Progenitor cell of endocrine pancreas (in vitro differentiated cells): ENCODE results near the gene TDRD1. TPM values are rescaled to one million over a fixed set of nuclear protein-coding genes. Genes with fewer than 3 reads are reported as not detected.

Experiments used
- DNase-seq: peaks from one replicate; pipeline ENCODE4 v3.0.0; 2021; ENCODE audit warnings: low spot score; ENCODE audit not compliant: unreplicated experiment
- H3K27ac Mint-ChIP-seq: 2 replicates; pipeline ENCODE4 v1.8.0; 2021; ENCODE audit warnings: mild to moderate bottlenecking, moderate library complexity, mixed read lengths
- H3K27me3 Mint-ChIP-seq: 2 replicates; pipeline ENCODE4 v1.8.0; 2021; ENCODE audit warnings: mixed read lengths
- H3K36me3 Mint-ChIP-seq: 2 replicates; pipeline ENCODE4 v1.8.0; 2022; ENCODE audit warnings: mixed read lengths; ENCODE audit not compliant: insufficient read depth
- H3K4me1 Mint-ChIP-seq: 2 replicates; pipeline ENCODE4 v1.8.0; 2021; ENCODE audit warnings: low read depth, mixed read lengths
- H3K4me3 Mint-ChIP-seq: 2 replicates; pipeline ENCODE4 v1.8.0; 2021; ENCODE audit warnings: low read depth, mild to moderate bottlenecking, moderate library complexity, mixed read lengths
- H3K9me3 Mint-ChIP-seq: 2 replicates; pipeline ENCODE4 v1.8.0; 2021; ENCODE audit warnings: low read depth, mixed read lengths
- total RNA-seq: library from RNA; stranded (reverse); gene quantifications from 2 replicates; pipeline ENCODE4 v1.2.1, GENCODE V29; 2021
- TF ChIP-seq, protein P1 (sequence below): fragments of 200-600 bp; sonication (generic); IDR thresholded peaks from one replicate; pipeline ENCODE4 v1.5.0; 2021; ENCODE audit warnings: antibody characterized with exemption, mild to moderate bottlenecking; ENCODE audit not compliant: unreplicated experiment

The TDRD1 gene
- total RNA-seq, 1 donor from 2014 or later, result not detected

DNA sequence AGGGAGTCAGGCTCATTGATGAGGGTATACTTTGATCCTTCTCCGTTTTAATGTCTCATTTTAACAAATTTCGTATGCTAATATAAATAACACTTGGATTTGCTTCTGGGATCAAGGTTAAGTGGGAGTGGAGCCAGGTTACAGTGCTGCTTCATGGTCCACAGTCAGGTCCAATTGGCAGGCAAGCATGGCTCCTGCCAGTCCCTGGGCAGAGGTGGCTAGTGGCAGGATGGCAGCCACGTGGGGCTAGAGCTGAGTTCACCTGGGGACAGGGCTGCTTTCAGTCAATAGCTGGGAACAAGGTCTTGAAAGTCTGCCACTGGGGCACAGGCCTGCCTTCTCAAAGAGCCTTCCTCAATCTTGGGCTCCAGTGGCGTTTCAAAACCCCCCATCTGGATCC, 43.9 kb downstream of the TDRD1 start:
- no peaks in the 10 kb centered on the region for H3K9me3 Mint-ChIP-seq
- H3K27ac Mint-ChIP-seq, result no peak overlapping the region
- TF ChIP-seq, protein P1, sequence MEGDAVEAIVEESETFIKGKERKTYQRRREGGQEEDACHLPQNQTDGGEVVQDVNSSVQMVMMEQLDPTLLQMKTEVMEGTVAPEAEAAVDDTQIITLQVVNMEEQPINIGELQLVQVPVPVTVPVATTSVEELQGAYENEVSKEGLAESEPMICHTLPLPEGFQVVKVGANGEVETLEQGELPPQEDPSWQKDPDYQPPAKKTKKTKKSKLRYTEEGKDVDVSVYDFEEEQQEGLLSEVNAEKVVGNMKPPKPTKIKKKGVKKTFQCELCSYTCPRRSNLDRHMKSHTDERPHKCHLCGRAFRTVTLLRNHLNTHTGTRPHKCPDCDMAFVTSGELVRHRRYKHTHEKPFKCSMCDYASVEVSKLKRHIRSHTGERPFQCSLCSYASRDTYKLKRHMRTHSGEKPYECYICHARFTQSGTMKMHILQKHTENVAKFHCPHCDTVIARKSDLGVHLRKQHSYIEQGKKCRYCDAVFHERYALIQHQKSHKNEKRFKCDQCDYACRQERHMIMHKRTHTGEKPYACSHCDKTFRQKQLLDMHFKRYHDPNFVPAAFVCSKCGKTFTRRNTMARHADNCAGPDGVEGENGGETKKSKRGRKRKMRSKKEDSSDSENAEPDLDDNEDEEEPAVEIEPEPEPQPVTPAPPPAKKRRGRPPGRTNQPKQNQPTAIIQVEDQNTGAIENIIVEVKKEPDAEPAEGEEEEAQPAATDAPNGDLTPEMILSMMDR, result no peak
- H3K36me3 Mint-ChIP-seq, result no peaks in the 10 kb centered on the region
- H3K4me1 Mint-ChIP-seq, result peaks cover 5% of the 10 kb centered on the region
- H3K4me3 Mint-ChIP-seq, result no peak overlapping the region
- peaks cover 19% of the 10 kb centered on the region for H3K27me3 Mint-ChIP-seq
- DNase-seq, result no peak

DNA sequence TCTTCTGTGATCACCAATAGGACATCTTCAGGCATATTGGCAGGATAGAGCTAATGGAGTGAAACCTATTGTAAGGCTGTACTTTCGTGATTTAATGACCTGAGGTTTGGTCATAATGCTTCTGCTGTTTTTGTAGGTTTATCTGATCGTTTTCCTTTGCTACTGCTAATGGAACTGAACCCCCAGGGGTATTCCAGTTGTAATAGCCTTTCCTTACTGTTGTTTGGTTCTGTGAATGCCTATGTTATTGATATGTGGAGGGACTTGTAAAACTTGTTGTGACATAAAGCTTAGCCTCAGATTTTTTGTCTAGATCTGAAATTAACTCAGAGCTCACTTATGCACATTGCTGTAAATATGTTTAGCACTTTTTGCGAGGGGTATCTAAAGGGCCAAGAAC, 49.0 kb downstream of the TDRD1 start:
- peaks cover 25% of the 10 kb centered on the region for H3K27me3 Mint-ChIP-seq

DNA sequence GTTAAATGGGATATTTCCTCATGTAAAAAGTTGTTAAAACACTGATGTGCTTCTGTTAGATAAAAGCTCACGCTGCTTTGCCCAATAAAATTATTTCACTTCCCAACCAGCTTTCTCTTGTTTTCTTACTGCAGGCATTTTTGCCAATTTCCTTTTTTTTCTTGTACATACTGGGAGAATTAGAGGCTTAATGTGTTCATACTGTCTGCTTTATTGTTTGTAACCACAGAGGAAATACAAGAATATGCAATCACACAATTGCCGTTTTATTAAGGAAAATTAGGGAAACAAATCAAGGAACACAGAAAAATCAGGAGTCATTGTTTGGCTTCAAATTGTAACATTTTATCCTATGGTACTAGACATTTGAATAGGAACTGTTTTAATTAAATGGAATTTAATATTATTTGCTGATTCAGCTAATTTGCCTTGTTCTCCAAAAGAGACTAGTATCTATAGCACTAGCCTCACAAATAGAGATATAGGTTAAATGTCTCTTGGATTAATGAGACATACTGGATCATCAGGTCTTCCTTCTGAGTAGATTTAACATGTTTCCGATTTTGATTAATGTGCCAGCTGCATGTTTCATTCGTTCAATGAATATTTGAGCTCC, 53.5 kb downstream of the TDRD1 start:
- Mint-ChIP-seq H3K4me3 (no peak overlapping the region), H3K4me1 (no peaks in the 10 kb centered on the region), H3K27me3 (peaks cover 24% of the 10 kb centered on the region), H3K9me3 (no peaks in the 10 kb centered on the region), H3K27ac (no peak overlapping the region), H3K36me3 (no peaks in the 10 kb centered on the region)
- DNase-seq, result no peak
- TF ChIP-seq, protein P1, result no peak

More for the DNA sequence above, 49.0 kb downstream of the TDRD1 start:
- Mint-ChIP-seq H3K36me3 (no peaks in the 10 kb centered on the region), H3K27ac (no peak overlapping the region), H3K4me3 (no peak overlapping the region), H3K9me3 (no peaks in the 10 kb centered on the region), H3K4me1 (peaks cover 5% of the 10 kb centered on the region)
- TF ChIP-seq, protein P1, result no peak
- DNase-seq, result no peak

DNA sequence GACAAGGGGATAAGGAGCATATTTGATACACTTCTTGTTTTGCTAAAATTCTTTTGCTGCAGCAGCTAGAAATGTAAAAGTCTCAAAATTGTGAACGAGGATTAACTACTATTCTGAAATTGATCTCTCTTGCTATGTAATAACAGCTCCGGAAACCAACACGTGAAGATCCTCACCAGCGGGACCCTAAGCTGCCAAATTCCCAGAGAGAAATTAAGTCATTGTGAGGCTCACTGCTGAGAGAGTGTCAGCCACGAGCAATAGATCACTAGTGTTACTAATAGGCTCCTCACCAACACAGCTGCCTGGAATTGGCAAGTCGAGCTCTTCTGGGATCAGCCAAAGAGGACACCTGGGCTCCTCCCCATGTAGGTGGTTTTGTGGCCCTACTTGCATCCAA, 54.3 kb downstream of the TDRD1 start:
- Mint-ChIP-seq H3K4me3 (no peak overlapping the region), H3K4me1 (no peaks in the 10 kb centered on the region), H3K9me3 (no peaks in the 10 kb centered on the region), H3K27ac (no peak overlapping the region), H3K27me3 (peaks cover 30% of the 10 kb centered on the region), H3K36me3 (no peaks in the 10 kb centered on the region)
- TF ChIP-seq, protein P1, result no peak
- no peak for DNase-seq

DNA sequence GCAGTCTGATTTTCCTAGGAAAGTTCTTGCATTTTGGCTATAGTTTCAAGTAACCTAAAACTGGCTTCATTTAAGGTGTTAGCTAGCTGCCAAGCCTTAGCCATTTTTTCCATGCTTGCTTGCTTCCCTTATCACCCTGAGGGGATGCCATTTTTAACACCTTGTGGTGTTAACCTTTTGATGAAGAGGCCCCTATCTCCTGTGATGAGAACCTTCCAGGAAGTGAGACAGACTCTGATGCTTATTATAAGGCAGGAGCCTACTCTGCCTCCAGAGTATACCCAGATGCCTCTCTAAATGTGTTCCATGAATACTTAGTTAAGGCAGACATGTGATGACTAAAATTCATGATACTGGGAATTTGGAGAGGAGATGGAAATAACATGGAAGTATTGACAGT, 55.0 kb downstream of the TDRD1 start:
- Mint-ChIP-seq H3K4me1 (no peaks in the 10 kb centered on the region), H3K9me3 (no peaks in the 10 kb centered on the region), H3K27ac (no peak overlapping the region), H3K36me3 (no peaks in the 10 kb centered on the region), H3K4me3 (no peak overlapping the region), H3K27me3 (peaks cover 35% of the 10 kb centered on the region)
- TF ChIP-seq, protein P1, result no peak
- no peak for DNase-seq
